Activated CD4-positive, alpha-beta T cell treated with anti-CD3 and anti-CD28 coated beads, Interleukin-2, amount 50 U/mL, for 16 hours (primary cell): Measurements from ENCODE around the gene OR13J1.
"Not testable (repeated sequence)": the region's sequence is repeated elsewhere in the genome, so short reads cannot be mapped to it uniquely, and the experiment has no call there.

Experiments
- DNase-seq: peaks from one replicate; pipeline ENCODE4 v3.0.0-alpha.2; 2020

Gene OR13J1

GRCh38 chr9:35903049-35903448 is 32.8 kb upstream of the OR13J1 start:
- DNase-seq: peak; percentile 65

- no peak for DNase-seq
Measured at GRCh38 chr9:35899021-35899420, 28.8 kb upstream of the OR13J1 start.

- DNase-seq: no peak
Measured at GRCh38 chr9:35898337-35898736, 28.1 kb upstream of the OR13J1 start.

GRCh38 chr9:35897376-35898099 is 27.3 kb upstream of the OR13J1 start:
- not testable (repeated sequence) for DNase-seq

- no peak for DNase-seq
Measured at GRCh38 chr9:35896570-35896969, 26.4 kb upstream of the OR13J1 start.

GRCh38 chr9:35892051-35892450 is 21.9 kb upstream of the OR13J1 start:
- DNase-seq: no peak

GRCh38 chr9:35891646-35892045 is 21.4 kb upstream of the OR13J1 start:
- no peak for DNase-seq

- not testable (repeated sequence) for DNase-seq
Measured at GRCh38 chr9:35884908-35885307, 14.7 kb upstream of the OR13J1 start.

GRCh38 chr9:35882996-35883395 is 12.8 kb upstream of the OR13J1 start:
- no peak for DNase-seq

GRCh38 chr9:35882263-35882848 is 12.2 kb upstream of the OR13J1 start:
- DNase-seq: peak; percentile 67

GRCh38 chr9:35872505-35872904 is 2.3 kb upstream of the OR13J1 start:
- no peak for DNase-seq

- DNase-seq: no peak
Measured at GRCh38 chr9:35871545-35871944, 1.3 kb upstream of the OR13J1 start.

GRCh38 chr9:35869621-35870216 is 482 bp downstream of the OR13J1 start:
- DNase-seq: no peak

- DNase-seq: no peak
Measured at GRCh38 chr9:35868933-35869332, 1.3 kb downstream of the OR13J1 start.

- no peak for DNase-seq
Measured at GRCh38 chr9:35867538-35867937, 2.7 kb downstream of the OR13J1 start.

- no peak for DNase-seq
Measured at GRCh38 chr9:35864695-35865255, 5.4 kb downstream of the OR13J1 start.

- DNase-seq: no peak
Measured at GRCh38 chr9:35863583-35863982, 6.6 kb downstream of the OR13J1 start.

- DNase-seq: no peak
Measured at GRCh38 chr9:35862328-35862727, 7.9 kb downstream of the OR13J1 start.

GRCh38 chr9:35861161-35861897 is 8.9 kb downstream of the OR13J1 start:
- no peak for DNase-seq

- no peak for DNase-seq
Measured at GRCh38 chr9:35859990-35860339, 10.2 kb downstream of the OR13J1 start.

- no peak for DNase-seq
Measured at GRCh38 chr9:35859310-35859989, 10.8 kb downstream of the OR13J1 start.

GRCh38 chr9:35858458-35858857 is 11.7 kb downstream of the OR13J1 start:
- DNase-seq: no peak

GRCh38 chr9:35856882-35857281 is 13.3 kb downstream of the OR13J1 start:
- DNase-seq: no peak
